Activated CD4-positive, CD25-positive, alpha-beta regulatory T cell (primary cell): ENCODE data around the gene FGGY.

Experiments used
- DNase-seq, 4 experiments: peaks; one replicate each; lab custom pipeline; 2025; lab: John Stamatoyannopoulos, UW

FGGY gene

DNA sequence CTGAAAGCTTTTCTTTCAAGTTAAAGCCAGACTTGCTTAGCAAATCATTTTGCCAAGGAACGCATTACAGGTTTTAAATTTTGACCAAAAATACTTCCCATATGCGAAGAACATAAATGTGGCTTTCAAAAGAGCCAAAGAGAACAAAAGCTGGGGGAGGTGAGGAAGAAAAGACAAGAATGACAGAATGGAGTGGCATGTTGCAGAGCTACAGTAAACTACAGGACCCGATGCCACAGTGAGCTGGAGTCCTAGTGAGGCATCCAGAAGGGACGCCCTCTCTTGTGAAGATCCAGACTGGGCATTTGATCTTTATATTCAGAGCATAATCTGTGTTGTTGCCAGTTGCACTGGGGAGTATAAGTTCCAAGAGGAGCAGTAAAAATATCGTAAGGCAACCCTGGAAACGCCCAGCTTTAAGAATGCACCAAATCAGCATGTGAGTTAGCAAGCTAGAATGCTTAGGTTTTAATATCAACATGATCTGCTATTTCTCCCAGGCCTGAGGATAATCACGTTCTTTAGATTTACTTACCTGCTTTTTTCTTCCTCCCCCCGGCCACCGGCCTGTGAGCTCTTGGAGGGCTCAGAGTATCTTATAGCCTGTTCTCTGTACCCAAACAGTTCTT, 469.4 kb downstream of the FGGY start:
- no peak for DNase-seq

DNA sequence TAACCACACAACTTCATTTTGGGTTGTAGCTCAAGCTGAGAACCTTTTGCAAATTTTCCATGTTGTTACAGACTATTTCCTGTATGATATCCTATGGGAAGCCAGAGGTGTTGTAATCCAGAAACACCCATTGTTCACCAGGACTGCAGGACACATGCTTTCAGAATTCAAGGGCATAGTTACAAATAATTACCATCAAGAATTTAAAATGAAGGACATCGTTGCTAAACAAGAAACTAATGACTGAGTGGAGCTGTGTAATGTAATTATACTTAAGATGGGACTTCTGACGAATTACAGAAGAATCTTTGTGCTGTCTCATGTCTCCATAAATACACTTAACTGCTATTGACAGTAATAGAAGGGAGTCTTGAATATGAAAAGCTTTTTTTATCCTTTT, 470.2 kb downstream of the FGGY start:
- DNase-seq: no peak

DNA sequence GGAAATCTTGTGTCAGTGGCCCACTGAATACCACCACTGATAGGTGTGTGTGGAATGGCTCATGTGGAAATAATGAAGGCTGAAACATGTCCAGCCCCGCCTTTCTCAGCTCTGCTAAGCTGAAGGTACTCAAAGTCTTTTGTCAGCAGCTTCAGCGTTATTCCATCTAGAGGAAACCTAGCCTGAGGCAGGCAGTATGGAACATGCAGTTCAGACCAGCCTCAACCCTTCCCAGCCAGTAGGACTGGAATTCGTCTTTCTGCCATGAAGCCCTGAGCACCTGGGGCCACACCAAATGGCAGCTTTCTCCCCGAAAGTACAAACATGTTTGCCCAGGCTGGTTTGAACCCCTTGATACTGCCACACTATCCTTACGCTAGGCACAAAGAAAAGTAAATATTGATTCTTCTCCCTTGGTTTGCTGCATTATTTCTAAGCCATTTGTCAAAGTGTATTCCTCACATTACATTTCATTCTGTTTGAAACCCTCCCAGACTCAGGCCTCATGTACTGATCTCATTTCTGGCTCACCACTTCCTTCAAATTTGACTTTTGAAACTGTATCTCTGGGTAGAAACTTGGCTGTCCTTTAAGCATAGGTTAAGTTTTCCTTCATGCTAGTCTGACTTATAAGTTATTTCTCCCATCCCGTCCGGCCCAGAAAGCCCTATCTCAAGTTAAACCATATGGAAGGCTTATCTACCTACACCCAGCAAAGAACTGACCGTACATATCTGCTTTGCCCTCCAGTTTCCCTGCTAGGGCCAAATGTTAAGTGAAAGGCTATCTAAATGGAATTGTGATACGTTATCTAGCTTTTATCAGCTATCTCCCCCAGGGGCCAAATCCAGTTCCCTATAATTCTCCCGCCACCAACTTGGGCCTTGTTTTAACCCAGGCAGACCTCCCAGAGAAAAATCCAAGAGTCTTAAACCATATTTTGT, 472.2 kb downstream of the FGGY start:
- DNase-seq: no peak

DNA sequence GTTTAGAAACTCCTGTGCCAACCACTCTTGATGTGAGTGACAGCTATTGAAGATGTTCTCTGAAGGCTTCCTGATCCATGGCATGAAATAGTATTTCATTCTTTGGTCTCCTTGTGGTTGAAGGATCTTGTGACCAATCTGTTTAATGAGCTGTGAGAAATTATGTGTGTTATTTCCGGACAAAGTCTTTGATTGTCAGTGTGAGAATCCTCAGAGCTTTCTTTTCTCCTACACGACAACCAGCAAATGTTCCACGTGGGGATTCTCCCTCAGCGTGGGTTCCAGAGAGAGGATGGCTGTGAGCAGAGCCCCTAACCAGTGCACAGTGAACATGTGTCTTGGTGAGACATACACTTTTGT, 472.8 kb downstream of the FGGY start:
- DNase-seq: no peak

DNA sequence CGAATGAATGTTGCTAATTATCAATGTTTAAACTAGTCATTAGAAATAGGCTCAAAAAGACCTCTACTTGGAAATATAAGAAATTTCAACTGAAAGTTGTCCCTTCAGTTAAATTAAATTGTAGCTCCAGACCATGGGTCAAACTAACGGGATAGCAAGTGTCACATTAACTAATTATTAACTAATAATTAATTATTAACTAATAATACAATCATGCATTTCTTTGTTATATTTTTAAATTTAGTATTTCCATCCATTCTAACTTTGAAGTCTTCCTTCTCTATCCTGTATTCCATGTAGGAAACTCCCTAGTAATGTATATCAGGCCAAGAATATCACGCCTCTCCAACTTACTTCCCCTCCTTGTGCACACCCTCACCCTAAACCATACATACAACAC, 474.5 kb downstream of the FGGY start:
- no peak for DNase-seq

DNA sequence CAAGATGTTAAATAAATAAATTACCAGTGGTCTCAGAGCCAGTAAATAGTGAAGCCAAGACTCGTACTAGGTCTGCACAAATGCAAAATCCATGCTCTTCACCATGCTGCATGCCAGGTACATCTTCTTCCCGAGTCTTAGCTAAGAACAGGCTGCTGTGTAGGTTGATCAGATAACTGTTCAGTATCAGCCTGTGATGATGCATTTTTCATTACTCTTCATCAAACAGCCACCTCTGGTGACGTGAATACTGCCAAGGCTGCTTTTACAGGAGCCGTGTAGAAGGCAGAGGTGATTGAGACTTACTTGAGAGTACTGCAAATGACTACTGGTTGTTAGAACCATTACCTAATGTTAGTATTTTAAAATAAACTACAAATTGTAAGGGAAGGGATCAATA, 478.6 kb downstream of the FGGY start:
- no peak for DNase-seq

DNA sequence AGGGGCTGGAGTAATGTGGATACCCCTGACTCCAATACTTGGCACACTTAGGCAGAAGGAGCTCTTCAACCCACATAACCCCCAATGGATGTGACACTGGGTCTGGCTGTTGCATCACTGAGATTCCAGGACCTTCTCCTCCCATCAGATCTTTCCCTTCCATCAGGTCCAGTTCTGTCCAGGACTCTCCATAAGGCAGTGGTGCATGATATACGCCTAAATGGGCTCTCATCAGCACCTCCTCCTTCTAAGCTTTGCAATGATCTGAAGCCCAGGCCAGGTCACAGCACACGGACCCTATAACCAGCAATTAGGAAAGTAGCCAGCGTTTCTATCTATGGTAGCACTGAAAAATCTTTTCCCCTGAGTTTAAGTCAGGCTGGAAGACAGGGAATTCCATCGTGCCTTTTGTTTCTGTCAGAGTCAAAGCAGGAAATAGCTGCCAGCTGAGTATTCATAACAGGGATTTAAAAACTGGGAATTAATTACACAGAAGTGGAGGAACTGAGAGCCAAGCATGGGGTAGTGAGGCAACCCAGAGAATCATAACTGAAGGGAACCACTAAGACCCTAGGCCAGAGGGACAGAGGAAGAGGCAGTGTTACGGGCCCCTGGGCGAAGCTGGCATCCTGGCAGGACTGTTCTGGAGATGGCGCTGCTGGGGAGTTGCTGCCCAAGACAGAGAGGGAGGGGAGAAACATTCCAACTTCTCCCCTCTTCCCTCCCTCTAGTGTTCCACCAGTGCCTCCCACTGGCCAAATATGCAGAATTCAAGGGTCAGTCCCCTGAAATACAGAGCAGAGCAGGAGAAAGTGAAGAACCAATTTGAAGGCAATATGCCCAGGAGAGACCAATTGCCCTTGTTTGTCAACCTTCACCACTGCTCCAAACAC, 480.3 kb downstream of the FGGY start:
- DNase-seq: no peak

DNA sequence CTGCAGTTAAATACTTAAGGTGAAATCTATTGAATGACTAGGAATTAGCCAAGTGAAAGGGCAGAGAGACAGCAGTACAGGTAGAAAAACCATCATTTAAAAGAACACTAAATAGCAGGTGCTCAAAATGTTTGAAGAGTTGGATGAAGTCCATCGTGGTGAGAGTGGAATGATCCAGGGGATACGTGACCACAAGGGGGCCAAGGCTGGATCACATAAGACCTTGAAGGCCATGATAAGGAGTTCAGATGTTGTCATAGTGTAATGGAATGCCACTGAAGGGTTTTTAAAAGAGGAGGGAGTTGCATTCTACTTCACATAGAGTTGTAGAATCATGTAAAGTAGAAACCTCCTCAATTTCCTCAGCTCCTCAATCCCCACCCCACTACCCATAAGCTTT, 483.1 kb downstream of the FGGY start:
- no peak for DNase-seq

DNA sequence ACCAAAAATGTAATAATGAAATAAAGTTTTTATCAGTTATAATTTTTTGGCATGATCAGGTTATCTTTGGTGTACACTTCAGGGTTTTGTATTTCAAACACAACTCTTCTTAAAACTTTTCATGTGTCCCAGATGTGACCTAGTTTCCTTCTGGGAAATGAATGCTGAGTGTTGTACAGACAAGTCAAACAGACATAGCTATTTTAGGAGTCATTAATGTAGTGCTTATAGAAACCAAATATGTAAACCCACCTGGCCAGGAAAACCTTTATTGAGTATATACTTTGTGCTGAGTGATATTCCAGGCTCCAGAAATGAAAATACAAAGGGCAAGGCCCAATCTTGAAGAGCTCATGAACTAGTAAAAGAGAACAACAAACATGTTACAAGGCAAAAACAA, 491.9 kb downstream of the FGGY start:
- DNase-seq: no peak

DNA sequence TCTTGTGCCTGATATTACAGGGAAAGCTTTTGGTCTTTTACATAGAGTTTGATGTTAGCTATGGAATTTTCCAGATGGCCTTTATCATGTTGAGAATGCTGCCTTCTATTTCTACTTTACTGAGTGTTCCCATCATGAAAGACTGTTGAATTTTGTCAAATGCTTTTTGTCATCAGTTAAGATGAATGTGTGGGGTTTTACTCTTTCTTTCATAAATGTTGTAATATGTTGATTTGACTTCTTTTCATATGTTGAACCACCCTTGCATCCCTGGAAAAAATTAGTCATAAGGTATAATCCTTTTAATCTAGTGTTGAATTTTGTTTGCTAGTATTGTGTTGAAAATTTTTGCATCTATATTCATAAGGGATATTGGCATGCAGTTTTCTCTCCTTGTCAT, 501.7 kb downstream of the FGGY start:
- DNase-seq: no peak

DNA sequence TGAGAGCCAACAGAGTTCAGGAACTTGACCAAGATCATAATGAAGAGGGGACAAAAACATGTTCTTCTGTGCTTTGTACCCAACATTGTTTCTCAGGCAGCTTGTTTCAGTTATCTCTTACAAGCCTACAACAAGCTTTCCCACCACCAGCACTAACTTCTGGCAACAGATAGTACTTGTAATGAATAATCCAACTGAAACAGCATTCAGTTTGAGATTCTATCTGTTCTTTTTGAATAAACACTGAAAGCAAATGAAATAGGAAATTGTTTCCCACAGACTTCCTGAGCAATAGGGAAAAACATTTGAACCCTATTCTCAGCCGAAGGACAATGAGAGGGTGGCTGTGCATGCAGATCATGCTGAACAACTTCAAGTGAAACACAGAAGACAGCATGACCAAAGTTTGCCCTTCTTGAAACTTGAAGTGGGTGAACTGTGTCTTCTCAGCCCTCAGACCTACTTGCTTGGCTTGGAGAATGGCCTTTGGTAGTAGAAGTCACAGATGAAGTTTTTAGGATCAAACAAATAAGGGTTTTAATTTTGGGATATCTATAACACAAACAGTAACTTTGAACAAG, 506.7 kb downstream of the FGGY start:
- DNase-seq: no peak

DNA sequence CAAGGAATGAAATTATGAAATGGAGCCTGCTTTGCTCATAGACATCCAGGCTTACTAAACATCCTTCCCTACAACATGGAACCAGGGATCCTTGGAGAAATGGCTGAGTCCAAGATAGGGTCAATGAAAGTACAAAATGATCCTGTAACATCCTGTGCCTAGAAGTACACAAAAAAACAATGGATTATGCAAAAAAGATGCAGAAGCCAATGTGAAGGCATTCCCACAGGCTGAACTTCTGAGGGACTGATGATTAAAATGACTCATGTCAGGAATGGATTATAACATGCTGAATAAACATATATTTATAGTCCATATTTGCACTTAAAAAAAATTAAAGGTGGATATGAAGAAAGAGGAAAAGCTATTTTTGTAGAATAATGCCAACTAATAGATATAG, 507.4 kb downstream of the FGGY start:
- no peak for DNase-seq

DNA sequence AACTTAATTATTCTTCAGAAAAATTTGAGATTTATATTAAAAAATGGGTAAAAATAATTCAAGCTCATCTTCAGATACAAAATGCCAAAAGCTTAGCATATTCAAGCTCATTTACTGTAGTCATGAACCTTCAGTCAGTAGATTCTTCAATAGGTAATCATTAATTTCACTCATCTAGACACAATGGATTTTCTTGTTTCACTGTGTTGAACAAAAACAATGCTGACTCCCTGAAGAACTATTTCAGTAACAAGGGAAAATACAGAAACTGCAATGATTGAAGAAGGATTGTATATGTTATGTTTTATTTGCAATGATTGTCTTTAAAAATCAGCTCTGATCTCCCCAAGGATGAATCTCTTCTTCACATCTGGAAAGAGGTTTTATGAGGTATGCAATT, 508.7 kb downstream of the FGGY start:
- no peak for DNase-seq
